HG03565 (cell line): ENCODE results near the gene NAB2.

ENCODE experiments used
- ATAC-seq: cut with Tn5 transposase; IDR thresholded peaks from one replicate; pipeline ENCODE4 v1.9.1; 2021; ENCODE audit warnings: mild to moderate bottlenecking, moderate library complexity; ENCODE audit not compliant: unreplicated experiment

NAB2 gene

GRCh38 chr12:57131896-57132744, 43.2 kb downstream of the NAB2 start:
- ATAC-seq, result no peak

DNA sequence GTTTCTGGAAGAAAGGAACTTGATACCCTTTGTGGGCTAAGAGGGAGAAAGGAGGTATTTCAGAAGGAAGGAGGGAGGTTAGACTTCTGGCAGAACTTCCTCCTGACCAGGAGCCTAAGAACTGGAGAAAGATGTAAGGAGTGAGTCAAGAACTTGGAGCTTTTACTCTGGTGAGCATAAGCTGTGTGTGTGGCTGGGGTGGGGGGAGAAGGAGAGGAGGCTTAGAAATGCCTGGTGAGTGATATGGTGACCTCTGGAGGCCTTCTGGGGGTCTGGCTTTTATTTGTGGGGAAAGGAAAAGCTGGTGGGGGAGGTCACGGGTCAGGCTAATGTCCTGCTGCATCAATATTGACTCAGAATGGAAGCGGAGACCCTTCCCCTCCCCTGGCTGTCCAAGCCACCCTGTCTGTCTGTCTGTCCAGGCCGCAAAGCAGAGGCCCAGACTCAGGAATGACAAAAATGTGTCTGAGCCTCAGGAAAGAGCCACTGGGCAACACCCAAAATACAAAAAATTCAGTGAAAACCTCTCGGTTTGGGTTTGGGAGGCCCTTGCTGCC, 44.2 kb downstream of the NAB2 start:
- ATAC-seq, result no peak

- ATAC-seq, result no peak
Measured at GRCh38 chr12:57133916-57134315, 45.0 kb downstream of the NAB2 start.

GRCh38 chr12:57134949-57135348, 46.0 kb downstream of the NAB2 start:
- ATAC-seq, result no peak

GRCh38 chr12:57135527-57136326, 46.8 kb downstream of the NAB2 start:
- ATAC-seq, result no peak

GRCh38 chr12:57138526-57139272, 49.8 kb downstream of the NAB2 start:
- no peak for ATAC-seq

DNA sequence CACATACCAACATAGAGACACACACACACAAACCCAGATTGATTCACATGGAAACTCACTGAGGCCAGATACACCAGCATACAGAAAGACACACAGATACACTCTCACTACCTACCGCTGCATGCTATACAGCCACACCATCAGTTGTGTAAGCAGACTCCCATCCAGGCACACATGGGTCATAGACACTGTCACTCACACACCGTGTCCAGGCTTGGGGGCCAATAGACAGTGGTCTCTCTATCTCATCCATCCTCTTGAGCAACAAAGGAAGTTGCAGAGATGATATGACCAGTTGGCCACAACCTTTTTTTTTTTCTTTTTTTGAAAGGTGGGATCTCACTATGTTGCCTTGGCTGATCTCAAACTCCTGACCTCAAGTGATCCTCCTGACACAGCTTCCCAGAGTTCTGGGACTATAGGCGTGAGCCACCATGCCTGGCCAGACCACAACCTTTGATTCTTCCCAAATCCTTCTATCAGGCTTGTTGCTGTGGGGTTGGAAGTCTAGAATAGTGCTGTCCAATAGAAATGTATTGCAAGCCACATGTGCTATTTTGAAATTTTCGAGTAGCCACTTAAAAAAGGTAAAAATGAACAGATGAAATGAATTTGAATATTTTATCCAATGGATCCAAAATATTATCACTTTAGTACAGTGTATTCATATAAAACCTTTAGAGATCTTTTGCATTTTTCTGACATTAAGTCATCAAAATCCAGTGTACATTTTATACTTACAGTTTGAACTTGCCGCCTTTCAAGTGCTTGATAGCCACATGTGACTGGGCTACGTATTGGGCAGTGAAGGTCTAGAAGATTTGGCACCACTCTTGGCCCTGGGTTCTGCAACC, 51.1 kb downstream of the NAB2 start:
- no peak for ATAC-seq

DNA sequence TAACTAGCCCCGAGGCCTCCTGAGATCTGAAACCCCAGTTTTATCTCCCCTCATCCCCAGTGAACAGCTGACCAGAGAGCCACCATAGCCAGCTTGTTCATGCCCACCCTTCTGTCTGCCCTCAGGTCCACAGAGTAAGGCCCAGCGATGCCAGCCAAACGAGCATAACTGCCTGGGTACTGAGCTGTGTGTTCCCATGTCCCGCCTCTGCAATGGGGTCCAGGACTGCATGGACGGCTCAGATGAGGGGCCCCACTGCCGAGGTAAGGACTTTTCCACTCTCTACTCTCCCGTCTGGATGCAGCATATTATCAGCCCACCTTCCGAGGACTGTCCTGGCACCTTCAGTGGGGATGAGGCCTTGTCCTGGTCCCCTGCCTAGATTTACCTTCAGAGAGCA, 52.3 kb downstream of the NAB2 start:
- ATAC-seq, result no peak

DNA sequence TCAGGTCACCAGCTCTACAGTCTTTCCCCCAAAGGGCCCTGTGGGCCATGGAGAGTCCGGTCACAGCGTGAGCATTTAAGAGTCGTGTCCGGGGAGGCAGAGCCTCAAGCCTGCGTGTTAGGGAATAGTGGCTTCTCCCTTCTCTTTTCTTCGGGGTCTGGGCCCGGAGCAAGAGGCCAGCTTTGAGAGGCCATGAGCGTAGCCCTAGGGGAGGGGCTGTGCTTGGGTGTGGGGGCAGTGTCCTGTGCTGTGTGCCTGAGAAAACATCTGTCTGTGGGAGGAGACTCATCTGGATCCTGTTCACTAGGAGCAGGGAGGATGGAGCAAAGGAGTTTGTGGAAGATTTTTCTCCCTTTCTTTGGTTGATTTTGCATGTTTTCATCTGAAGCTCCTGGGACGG, 53.2 kb downstream of the NAB2 start:
- ATAC-seq, result no peak

- ATAC-seq, result no peak
Measured at GRCh38 chr12:57142727-57143126, 53.8 kb downstream of the NAB2 start.

DNA sequence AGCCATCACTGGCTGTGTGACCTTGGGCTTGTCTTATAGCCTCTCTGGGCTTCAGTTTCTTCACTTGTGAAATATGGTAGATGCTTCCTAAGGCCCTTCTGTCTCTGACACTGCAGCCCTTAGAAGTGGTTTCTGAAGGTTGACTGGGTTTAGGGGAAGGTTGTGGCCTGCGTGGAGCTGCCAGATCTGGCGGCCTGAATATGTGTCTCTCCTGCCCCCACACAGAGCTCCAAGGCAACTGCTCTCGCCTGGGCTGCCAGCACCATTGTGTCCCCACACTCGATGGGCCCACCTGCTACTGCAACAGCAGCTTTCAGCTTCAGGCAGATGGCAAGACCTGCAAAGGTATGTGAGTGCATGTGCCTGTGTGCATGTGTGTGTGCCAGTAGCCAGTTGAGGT, 54.5 kb downstream of the NAB2 start:
- no peak for ATAC-seq
